OCI-LY1 (cell line): ENCODE data around the gene PLK4.

Experiments
- H2AFZ ChIP-seq: fragments of 200-600 bp; sonication (generic), shearing (Covaris generic); 2 replicates; pipeline ENCODE4 v1.6.0; 2014; ENCODE audit warnings: antibody characterized with exemption, mild to moderate bottlenecking, low read length
- H3F3A ChIP-seq: fragments of 200-600 bp; sonication (generic), shearing (Covaris generic); 2 replicates; pipeline ENCODE4 v1.6.0; 2014; ENCODE audit warnings: mild to moderate bottlenecking, antibody characterized with exemption, low read length, moderate library complexity; ENCODE audit not compliant: insufficient read depth
- H3K27ac ChIP-seq: fragments of 200-600 bp; sonication (generic); 2 replicates; pipeline ENCODE4 v1.5.1; 2014; ENCODE audit warnings: low read length, mixed run types, mild to moderate bottlenecking, low read depth; ENCODE audit not compliant: poor library complexity, severe bottlenecking
- H3K27me3 ChIP-seq: fragments of 200-600 bp; sonication (generic); 2 replicates; pipeline ENCODE4 v1.6.0; 2014; ENCODE audit warnings: antibody characterized with exemption, mild to moderate bottlenecking, low read length, moderate library complexity; ENCODE audit not compliant: insufficient read depth
- H3K36me3 ChIP-seq: fragments of 200-600 bp; sonication (generic); 2 replicates; pipeline ENCODE4 v1.6.1; 2014; ENCODE audit warnings: mild to moderate bottlenecking, antibody characterized with exemption, low read length, moderate library complexity, mixed read lengths; ENCODE audit not compliant: insufficient read depth
- H3K4me1 ChIP-seq: fragments of 200-600 bp; sonication (generic); 2 replicates; pipeline ENCODE4 v1.5.1; 2014; ENCODE audit warnings: mild to moderate bottlenecking, low read length, moderate library complexity; ENCODE audit not compliant: insufficient read depth, severe bottlenecking
- H3K4me2 ChIP-seq: fragments of 200-600 bp; sonication (generic), shearing (Covaris generic); 2 replicates; pipeline ENCODE4 v1.6.1; 2014; ENCODE audit warnings: low read length
- H3K4me3 ChIP-seq: fragments of 200-600 bp; sonication (generic); 2 replicates; pipeline ENCODE4 v1.5.1; 2014; ENCODE audit warnings: low read length, low read depth, mild to moderate bottlenecking, mixed read lengths; ENCODE audit not compliant: poor library complexity, severe bottlenecking
- H3K79me2 ChIP-seq: fragments of 200-600 bp; shearing (Covaris generic); 2 replicates; pipeline ENCODE4 v1.6.1; 2016; ENCODE audit warnings: mixed run types, low read length, mixed read lengths; ENCODE audit not compliant: insufficient read depth
- H3K9ac ChIP-seq: fragments of 200-600 bp; sonication (generic), shearing (Covaris generic); 2 replicates; pipeline ENCODE4 v1.6.1; 2014; ENCODE audit warnings: mild to moderate bottlenecking, low read length, mixed read lengths
- H3K9me2 ChIP-seq: fragments of 200-600 bp; sonication (generic), shearing (Covaris generic); 2 replicates; pipeline ENCODE4 v1.6.1; 2014; ENCODE audit warnings: low read depth, mild to moderate bottlenecking, low read length, mixed read lengths
- H3K9me3 ChIP-seq: fragments of 200-600 bp; shearing (Covaris generic); 2 replicates; pipeline ENCODE4 v1.6.1; 2014; ENCODE audit warnings: low read length, mixed read lengths
- H4K20me1 ChIP-seq: fragments of 200-600 bp; sonication (generic), shearing (Covaris generic); 2 replicates; pipeline ENCODE4 v1.6.0; 2016; ENCODE audit warnings: mild to moderate bottlenecking, low read length; ENCODE audit not compliant: insufficient read depth
- CTCF ChIP-seq: fragments of 200-600 bp; sonication (generic), shearing (Covaris generic); IDR thresholded peaks from 2 replicates; pipeline ENCODE4 v1.5.1; 2017; ENCODE audit warnings: mild to moderate bottlenecking, antibody characterized with exemption, low read length, moderate library complexity, mixed read lengths
- EZH2 ChIP-seq: fragments of 200-600 bp; sonication (generic), shearing (Covaris generic); IDR thresholded peaks from 2 replicates; pipeline ENCODE4 v1.8.0; 2017; ENCODE audit warnings: borderline replicate concordance, mixed run types, mild to moderate bottlenecking, antibody characterized with exemption, low read length, moderate library complexity, mixed read lengths

Gene PLK4

GRCh38 chr4:127881563-127881864, 821 bp downstream of the PLK4 start:
- Histone ChIP-seq H2AFZ (no peak overlapping the region), H3K79me2 (peaks cover 20% of the 10 kb centered on the region), H3K27ac (peak overlapping the region; percentile 76), H3K9ac (peak overlapping the region; percentile 83), H3F3A (no peaks in the 10 kb centered on the region), H4K20me1 (no peaks in the 10 kb centered on the region), H3K4me2 (peak overlapping the region; percentile 86), H3K9me2 (no peaks in the 10 kb centered on the region), H3K9me3 (no peaks in the 10 kb centered on the region), H3K4me1 (peaks cover 34% of the 10 kb centered on the region), H3K36me3 (peaks cover 43% of the 10 kb centered on the region), H3K4me3 (peak overlapping the region; percentile 71), H3K27me3 (no peaks in the 10 kb centered on the region)
- TF ChIP-seq CTCF (peak; percentile 5; the same call in 1 of the 2 replicates), EZH2 (no peak)

GRCh38 chr4:127888559-127888958, 7.9 kb downstream of the PLK4 start:
- H2AFZ ChIP-seq: no peak overlapping the region
- no peak overlapping the region for H3K4me3 ChIP-seq
- no peaks in the 10 kb centered on the region for H3K9me2 ChIP-seq
- 0 out of 2 replicates have a peak, but pooled peaks cover 5% of the 10 kb centered on the region for H3K79me2 ChIP-seq
- 0 out of 2 replicates have a peak, but pooled peaks cover 3% of the 10 kb centered on the region for H3K9me3 ChIP-seq
- no peaks in the 10 kb centered on the region for H3K4me1 ChIP-seq
- no peak overlapping the region for H3K9ac ChIP-seq
- H3K4me2 ChIP-seq: no peak overlapping the region
- H3K36me3 ChIP-seq: peaks cover 97% of the 10 kb centered on the region
- H3F3A ChIP-seq: no peaks in the 10 kb centered on the region
- H3K27me3 ChIP-seq: no peaks in the 10 kb centered on the region
- TF ChIP-seq EZH2 (no peak), CTCF (no peak)
- H4K20me1 ChIP-seq: no peaks in the 10 kb centered on the region
- H3K27ac ChIP-seq: no peak overlapping the region

- Histone ChIP-seq H3F3A (no peaks in the 10 kb centered on the region), H3K79me2 (no peaks in the 10 kb centered on the region), H3K9ac (no peak overlapping the region), H3K9me3 (0 out of 2 replicates have a peak, but pooled peaks cover 3% of the 10 kb centered on the region), H3K27ac (no peak overlapping the region), H4K20me1 (no peaks in the 10 kb centered on the region), H3K4me1 (no peaks in the 10 kb centered on the region), H3K4me3 (no peak overlapping the region), H3K9me2 (no peaks in the 10 kb centered on the region), H3K36me3 (peaks cover 97% of the 10 kb centered on the region), H3K27me3 (no peaks in the 10 kb centered on the region), H2AFZ (no peak overlapping the region), H3K4me2 (no peak overlapping the region)
- TF ChIP-seq CTCF: no peak
- TF ChIP-seq EZH2: no peak
These were observed 9.2 kb downstream of the PLK4 start for GRCh38 chr4:127889903-127890302.
